ENCODE results near the gene PAPPA.

The PAPPA gene

DNA sequence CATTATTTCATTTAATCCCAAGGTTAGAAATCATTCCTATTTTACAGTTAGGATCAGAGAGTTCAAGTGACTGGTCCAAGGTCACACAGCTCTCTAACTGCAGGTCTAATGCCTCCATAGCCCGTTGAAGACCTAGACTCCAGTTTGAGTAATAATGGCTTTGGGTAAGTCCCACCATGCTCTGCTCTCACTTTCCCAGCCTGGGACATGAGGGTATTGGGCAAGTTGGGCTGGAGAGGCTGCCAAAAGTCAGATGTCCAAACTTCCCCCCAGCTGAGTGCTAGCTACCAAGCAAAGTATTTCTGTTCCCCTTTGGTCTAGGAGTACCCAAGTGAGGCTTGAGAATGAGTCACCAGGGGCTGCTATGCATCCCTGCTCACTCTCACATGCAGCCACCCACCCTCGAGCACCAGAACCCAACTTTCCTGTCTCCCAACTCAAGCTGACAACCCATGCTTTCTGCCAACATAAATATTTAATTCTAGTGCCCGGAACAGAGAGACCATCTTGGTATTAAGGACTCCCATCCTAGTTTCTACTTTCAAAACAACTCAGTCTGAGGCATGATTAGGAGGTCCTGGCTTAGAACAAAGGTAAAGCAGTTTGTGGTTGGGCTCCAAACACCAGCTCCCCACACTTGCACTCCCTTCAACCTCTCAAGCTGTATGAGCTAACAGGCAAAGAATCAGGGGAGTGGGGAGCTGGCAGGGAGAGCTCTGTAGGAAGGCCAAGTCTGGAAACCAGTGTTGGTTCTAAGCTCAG lies 297.0 kb downstream of the PAPPA start:
- no peaks in the 10 kb centered on the region for H3K36me3 ChIP-seq (ENCODE audit: control insufficient read depth, insufficient read depth, low read length)
- no peak for DNase-seq

DNA sequence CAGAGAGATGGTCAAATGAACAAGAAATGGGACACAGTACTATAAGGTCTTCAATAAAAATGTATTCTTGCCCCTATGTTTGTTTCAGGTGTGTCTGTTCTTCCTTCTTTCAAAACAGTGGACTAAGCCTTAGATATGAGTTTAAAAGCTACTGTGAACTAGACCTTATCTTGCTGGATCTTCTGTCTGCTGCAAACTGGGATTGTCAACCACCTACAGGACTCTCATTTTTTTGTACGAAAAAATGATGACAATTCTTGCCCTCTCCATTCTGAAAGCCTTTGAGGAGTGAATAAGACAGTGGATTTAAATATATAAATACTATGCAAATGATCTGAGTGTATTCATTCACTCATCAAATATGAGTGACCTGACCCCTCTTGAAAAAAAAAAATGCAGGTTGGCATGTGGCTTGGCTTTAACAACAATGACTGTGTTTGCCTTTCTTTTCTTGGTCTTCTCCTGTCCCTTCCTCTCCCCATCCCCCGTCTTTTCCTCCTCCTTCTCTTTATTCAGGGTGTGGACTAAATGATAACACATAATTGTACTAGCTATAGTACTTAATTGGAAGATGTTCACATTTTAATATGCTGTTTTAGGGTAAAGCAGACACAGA lies 298.0 kb downstream of the PAPPA start:
- H3K4me3 ChIP-seq (ENCODE audit: insufficient read depth, low read depth, low read length, poor library complexity, severe bottlenecking) = no peak overlapping the region
- no peaks in the 10 kb centered on the region for H3K36me3 ChIP-seq (ENCODE audit: control insufficient read depth, insufficient read depth, low read length)
- no peaks in the 10 kb centered on the region for H3K27me3 ChIP-seq (replicated peaks; ENCODE audit: control insufficient read depth, insufficient read depth, low read length, poor library complexity, severe bottlenecking)
- H3K27ac ChIP-seq (ENCODE audit: insufficient read depth, low read length, poor library complexity, severe bottlenecking) = no peak overlapping the region
- no peaks in the 10 kb centered on the region for H3K9me3 ChIP-seq (ENCODE audit: control insufficient read depth, low read length)
- H3K4me1 ChIP-seq (ENCODE audit: control insufficient read depth, insufficient read depth, low read length, poor library complexity, severe bottlenecking) = no peaks in the 10 kb centered on the region
- no peak for DNase-seq

More for the DNA sequence above, 297.0 kb downstream of the PAPPA start:
- no peaks in the 10 kb centered on the region for H3K27me3 ChIP-seq (replicated peaks; ENCODE audit: control insufficient read depth, insufficient read depth, low read length, poor library complexity, severe bottlenecking)
- H3K4me1 ChIP-seq (ENCODE audit: control insufficient read depth, insufficient read depth, low read length, poor library complexity, severe bottlenecking) = no peaks in the 10 kb centered on the region
- no peak overlapping the region for H3K27ac ChIP-seq (ENCODE audit: insufficient read depth, low read length, poor library complexity, severe bottlenecking)
- no peaks in the 10 kb centered on the region for H3K9me3 ChIP-seq (ENCODE audit: control insufficient read depth, low read length)
- H3K4me3 ChIP-seq (ENCODE audit: insufficient read depth, low read depth, low read length, poor library complexity, severe bottlenecking) = no peak overlapping the region

All from effector memory CD4-positive, alpha-beta T cell (primary cell).